HG03432 (cell line): ENCODE measurements around the gene PRKAG2.

Source experiments
- ATAC-seq: cut with Tn5 transposase; IDR thresholded peaks from one replicate; pipeline ENCODE4 v1.9.1; 2021; ENCODE audit warnings: mild to moderate bottlenecking, moderate library complexity; ENCODE audit not compliant: unreplicated experiment

The PRKAG2 gene

GRCh38 chr7:151683615-151684407 lies 193.1 kb downstream of the PRKAG2 start:
- ATAC-seq = no peak

GRCh38 chr7:151682831-151683614 lies 193.9 kb downstream of the PRKAG2 start:
- no peak for ATAC-seq

- no peak for ATAC-seq
Measured at GRCh38 chr7:151681726-151682125, 195.2 kb downstream of the PRKAG2 start.

GRCh38 chr7:151680810-151681209 lies 196.1 kb downstream of the PRKAG2 start:
- no peak for ATAC-seq

- ATAC-seq = no peak
Measured at GRCh38 chr7:151679881-151680612, 196.9 kb downstream of the PRKAG2 start.

- ATAC-seq = no peak
Measured at GRCh38 chr7:151679071-151679708, 197.7 kb downstream of the PRKAG2 start.

GRCh38 chr7:151678227-151678604 lies 198.7 kb downstream of the PRKAG2 start:
- ATAC-seq = no peak

GRCh38 chr7:151677581-151678226 lies 199.2 kb downstream of the PRKAG2 start:
- ATAC-seq = no peak

- ATAC-seq = no peak
Measured at GRCh38 chr7:151676759-151677158, 200.2 kb downstream of the PRKAG2 start.

GRCh38 chr7:151675196-151675920 lies 201.6 kb downstream of the PRKAG2 start:
- ATAC-seq = no peak

GRCh38 chr7:151674161-151674920 lies 202.6 kb downstream of the PRKAG2 start:
- ATAC-seq = no peak

- ATAC-seq = no peak
Measured at GRCh38 chr7:151673216-151673615, 203.7 kb downstream of the PRKAG2 start.

- ATAC-seq = no peak
Measured at GRCh38 chr7:151672716-151673115, 204.2 kb downstream of the PRKAG2 start.

- ATAC-seq = no peak
Measured at GRCh38 chr7:151671514-151671913, 205.4 kb downstream of the PRKAG2 start.

- no peak for ATAC-seq
Measured at GRCh38 chr7:151669762-151670161, 207.2 kb downstream of the PRKAG2 start.

- ATAC-seq = no peak
Measured at GRCh38 chr7:151666886-151667285, 210.0 kb downstream of the PRKAG2 start.

GRCh38 chr7:151665368-151665767 lies 211.5 kb downstream of the PRKAG2 start:
- no peak for ATAC-seq

GRCh38 chr7:151664268-151664667 lies 212.6 kb downstream of the PRKAG2 start:
- no peak for ATAC-seq
